HG03460 (cell line): ENCODE measurements around the gene CEP135.
"Not testable (repeated sequence)": the region's sequence is repeated elsewhere in the genome, so short reads cannot be mapped to it uniquely, and the experiment has no call there.

Experiments
- ATAC-seq: cut with Tn5 transposase; IDR thresholded peaks from one replicate; pipeline ENCODE4 v1.9.1; 2021; ENCODE audit not compliant: unreplicated experiment

CEP135 gene

DNA sequence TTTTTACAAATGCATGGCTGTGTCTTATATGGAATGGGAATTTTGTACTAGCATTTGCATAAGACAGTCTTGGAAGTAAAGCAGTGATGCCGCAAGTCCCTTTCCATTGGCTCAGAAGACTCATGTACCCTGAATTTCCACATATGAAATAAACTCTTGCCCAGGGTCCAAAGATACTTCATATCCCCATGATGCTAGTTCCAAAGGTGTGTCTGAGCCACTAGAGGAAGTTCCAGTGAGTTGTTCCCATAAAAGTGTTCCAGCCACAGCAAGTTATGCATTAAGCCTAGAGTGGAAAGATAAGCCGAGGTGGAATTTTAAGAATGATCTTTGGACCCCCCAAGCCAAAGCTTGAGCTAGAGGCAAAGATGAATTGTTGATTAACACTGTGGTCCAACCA, 9.3 kb upstream of the CEP135 start:
- ATAC-seq = no peak

DNA sequence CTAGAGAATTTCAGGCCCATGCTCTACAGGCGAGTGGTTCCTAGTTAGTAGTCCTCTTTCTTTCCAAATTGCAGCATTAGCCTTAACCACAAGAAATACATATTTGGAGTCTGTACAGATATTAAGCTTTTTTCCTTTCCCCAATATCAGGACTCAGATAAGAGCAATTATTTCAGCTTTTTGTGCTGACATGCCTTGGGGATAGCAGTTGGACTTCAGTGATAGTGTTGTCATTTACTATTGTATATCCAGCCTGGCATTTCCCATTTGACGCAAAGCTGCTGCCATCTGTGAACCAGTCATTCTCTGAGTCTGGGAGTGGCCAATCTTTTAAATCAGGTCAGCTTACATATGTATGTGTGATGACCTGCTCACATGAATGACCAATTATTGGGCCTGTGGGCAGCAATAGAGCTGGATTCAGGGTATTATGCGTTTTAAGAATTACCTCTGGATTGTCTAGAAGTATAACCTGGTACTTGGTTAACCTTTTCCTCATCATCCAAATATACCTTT, 6.8 kb upstream of the CEP135 start:
- no peak for ATAC-seq

DNA sequence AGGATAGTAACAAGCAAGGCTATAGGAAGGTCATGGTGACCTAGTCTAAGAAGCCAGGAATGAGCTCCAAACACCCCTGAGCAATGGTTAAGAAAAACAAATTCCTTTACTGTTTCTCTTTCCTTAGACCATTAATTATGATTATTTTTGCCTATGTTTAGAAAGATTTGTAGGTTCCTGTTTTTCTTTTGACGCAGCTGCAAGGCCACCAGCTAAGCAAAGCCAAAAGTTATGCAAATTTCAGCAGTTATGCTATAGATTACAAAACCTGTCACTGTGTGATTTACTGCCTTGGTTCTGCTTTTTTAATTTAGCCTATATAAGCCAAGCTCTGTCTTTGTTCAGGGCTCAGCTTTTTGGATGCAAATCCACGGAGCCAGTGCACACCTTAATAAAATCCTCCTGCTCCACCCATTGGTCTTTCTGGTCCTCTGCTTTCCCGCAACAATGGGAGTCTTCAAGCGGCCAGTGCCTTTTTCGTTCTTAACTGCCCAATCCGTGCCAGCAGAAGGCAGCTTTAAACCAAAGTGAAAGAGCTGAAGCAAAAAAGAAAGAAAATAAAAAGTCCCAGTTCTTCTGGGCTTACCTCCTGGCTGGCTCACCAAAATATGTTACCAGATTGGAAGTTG, 1.4 kb upstream of the CEP135 start:
- ATAC-seq = peak; percentile 31

DNA sequence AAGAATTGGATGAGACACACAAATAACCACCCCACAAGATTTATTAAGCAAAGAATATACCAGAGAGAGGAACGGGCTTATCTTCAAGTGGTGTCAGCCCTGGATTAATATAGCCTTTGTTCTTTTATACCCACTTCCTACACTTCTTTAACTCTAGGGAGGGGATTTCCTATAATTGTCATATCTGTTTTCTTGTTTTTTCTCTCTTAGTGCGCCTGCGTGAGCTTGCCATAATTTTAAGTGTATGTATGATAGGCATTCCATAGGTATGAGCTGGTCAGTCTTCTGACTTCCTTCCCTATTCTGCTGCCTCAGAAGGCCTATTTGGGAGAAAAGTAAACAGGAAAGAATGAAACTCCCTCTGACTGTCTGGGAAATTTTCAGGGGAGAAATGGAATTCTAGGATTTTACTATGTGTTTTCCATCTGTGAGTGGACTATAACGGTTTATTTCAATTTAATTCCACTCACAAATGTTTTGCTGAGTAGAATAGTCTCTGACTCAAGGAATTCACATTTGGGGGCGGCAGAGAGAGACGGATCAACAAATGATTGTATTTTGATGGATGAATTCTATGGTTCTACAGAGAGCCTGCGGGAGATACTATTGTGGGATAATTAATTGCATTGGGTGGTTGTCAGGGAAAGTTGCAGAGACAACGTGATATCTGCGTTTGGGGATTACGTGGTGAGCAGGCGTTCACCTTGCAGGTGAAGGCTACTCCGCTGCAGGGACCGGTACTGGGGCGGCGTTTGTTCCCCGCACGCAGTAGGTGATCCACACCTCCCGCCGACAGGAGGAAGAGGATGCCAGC, 626 bp upstream of the CEP135 start:
- ATAC-seq = peak; percentile 18

GRCh38 chr4:55949482-55949802, 697 bp downstream of the CEP135 start:
- no peak for ATAC-seq

DNA sequence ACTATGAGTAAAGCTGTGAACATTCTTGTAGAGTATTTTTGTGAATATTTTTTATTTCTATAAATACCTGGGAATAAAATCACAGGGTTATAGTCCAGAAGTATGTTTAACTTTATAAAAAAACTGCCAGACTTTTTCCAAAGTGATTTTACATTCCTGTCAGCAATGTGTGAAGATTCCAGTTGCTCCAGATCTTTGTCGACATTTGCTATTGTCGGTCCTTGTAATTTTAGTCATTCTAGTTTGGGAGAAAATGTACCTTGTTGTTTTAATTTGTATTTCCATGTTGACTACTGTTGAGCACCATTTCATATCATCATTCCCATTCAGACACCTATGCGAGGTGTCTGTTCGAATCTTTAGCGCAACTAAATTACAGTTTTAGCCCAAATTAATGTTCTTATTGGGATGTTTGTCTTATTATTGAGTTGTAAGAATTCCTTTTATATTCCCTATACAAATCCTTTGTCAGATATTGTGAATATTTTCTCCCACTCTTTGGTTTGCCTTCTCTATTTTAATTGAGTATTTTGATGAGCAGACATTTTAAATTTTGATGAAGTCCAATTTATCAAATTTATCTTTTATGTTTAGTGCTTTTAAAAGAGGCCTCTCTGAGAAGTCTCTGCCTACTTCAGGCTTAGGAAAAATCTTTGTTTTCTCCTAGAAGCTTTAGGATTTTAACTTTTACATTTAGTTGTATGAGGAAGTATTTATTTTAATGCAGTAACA, 2.6 kb downstream of the CEP135 start:
- ATAC-seq = no peak

DNA sequence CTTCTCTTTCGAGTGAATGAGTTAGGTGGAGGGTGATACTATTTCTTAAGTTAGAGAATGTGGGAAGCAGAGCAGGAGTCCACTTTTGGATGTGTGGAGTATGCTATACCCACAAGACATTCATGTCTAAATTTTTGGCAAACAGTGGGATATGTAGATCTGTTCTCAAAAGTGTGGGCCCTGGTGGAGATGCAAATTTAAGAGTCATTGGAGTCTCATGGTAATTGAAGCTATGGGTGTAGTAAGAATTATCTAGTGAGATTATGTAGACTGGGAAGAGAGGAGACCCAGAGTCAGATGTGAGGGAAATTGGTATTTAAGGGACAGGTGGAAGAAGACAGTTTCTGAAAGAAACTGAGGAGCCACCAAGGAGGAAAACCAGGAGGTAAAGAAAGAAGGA, 7.0 kb downstream of the CEP135 start:
- no peak for ATAC-seq

- ATAC-seq = no peak
Observed at GRCh38 chr4:55959655-55960054, 10.9 kb downstream of the CEP135 start.

- ATAC-seq = no peak
Observed at GRCh38 chr4:55964046-55964445, 15.3 kb downstream of the CEP135 start.

DNA sequence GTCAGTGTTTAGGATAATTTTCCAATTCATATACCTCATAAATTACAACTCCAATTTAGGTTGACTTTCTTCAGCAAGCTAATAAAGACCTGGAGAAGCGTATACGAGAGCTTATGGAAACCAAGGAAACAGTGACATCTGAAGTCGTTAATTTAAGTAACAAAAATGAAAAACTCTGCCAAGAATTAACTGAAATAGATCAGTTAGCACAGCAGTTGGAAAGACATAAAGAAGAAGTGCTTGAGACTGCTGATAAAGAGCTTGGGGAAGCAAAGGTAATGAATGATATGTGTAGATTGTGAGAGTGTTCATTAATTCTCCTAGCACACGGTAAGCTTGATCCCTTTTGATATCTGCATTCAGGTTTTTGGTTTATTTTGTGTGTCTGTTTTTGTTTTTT, 16.8 kb downstream of the CEP135 start:
- no peak for ATAC-seq

DNA sequence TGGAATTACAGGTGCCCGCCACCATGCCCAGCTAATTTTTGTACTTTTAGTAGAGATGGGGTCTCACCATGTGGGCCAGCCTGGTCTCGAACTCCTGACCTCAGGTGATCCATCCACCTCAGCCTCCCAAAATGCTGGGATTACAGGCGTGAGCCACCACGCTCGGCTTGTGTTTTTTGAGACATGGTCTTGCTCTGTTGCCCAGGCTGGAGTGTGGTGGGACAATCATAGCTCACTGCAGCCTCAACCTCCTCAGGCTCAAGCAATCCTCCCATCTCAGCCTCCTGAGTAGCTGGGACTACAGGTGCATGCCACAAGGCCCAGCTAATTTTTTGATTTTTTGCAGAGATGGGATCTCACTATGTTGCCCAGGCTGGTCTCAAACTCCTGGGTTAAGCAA, 17.6 kb downstream of the CEP135 start:
- ATAC-seq = not testable (repeated sequence)

- no peak for ATAC-seq
Observed at GRCh38 chr4:55967376-55967775, 18.6 kb downstream of the CEP135 start.

DNA sequence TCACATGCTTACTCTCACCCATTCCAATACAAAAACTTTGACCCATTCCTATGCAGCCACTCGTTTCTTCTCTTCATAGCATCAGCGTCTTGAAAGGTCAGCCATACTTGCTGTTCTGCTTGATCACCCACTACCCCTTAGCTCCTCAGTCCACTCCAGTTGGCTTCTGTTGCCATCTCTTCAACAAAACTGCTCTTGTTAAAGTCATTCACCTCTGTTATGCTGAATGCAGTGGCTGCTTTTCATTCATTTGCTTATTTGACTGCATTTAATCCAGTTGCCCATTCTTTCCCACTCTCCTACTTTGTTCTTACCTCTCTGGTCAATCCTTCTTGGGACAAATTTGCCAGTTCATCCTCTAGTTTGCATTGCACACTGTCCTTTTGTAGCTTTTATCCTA, 24.9 kb downstream of the CEP135 start:
- ATAC-seq = no peak

DNA sequence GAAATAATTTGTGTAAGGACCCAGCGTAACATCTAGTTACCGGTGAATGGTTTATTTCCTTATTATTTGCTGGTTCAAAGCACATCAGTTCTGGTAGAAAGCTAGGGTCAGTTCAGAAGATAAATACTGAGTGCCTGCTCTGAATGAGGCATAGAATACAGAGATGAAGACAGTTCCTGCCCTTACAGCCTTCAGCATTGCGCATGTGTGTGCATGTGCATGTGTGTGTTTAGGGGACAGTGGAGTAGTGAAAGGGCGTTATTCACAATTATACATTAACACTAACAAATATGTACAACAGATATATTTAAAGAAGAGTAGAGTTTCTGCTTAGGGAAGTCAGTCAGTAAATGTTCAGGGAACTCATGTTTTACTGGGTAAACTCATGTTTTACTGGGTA, 29.1 kb downstream of the CEP135 start:
- ATAC-seq = no peak

DNA sequence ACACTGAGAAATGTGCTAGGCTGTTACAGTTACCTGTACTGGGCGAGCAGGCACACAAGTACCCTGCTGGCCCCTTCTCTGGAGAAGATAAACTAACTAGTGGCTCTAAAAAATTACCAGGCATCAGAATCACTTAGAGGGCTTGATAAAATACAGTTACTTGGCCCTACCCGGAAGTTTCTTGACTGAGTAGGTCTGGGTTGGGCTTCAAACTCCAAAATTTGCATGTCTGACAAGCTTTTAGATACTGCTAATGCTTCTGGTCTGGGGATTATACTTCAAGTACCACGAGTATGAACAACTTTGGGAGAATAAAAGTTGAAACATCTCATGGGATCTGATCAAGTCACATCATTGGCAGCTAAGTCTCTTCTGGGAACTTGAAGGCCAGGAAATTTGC, 30.8 kb downstream of the CEP135 start:
- ATAC-seq = peak; percentile 59

- no peak for ATAC-seq
Observed at GRCh38 chr4:55980725-55981124, 32.0 kb downstream of the CEP135 start.

GRCh38 chr4:55982976-55983375, 34.2 kb downstream of the CEP135 start:
- no peak for ATAC-seq

DNA sequence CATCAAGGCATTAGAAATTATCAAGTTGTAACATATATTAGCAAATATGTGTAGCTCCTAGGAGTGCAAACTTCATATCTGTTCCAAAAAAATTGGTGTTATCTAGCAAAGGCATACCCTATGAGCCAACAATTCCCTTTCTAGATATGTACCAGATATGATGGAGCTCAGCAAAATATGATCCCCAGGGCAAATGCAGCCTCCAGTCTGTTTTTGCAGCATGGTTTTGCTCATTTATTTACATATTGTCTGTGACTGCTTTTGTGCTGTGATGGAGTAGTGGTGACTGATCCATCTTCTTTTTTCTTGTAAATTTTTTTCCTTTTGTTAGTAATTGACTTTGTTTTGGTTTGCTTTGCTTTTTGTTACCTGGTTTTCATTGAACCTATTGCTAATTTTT, 41.0 kb downstream of the CEP135 start:
- no peak for ATAC-seq

GRCh38 chr4:55993994-55994663, 45.4 kb downstream of the CEP135 start:
- ATAC-seq = peak; percentile 64

GRCh38 chr4:55996646-55997045, 47.9 kb downstream of the CEP135 start:
- ATAC-seq = no peak

DNA sequence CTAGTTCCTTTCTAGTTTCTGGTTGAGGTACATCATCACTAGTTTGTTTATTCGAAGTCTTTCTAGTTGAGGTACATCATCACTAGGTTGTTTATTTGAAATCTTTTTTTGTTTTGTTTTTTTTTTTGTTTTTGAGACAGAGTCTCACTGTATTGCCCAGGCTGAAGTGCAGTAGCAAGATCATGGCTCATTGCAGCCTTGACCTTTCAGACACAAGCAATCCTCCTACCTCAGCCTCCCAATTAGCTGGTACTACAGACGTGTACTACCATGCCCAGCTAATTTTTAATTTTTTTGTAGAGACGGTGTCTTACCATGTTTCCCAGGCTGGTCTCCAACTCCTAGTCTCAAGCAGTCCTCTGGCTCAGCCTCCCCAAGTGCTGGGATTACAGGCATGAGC, 54.9 kb downstream of the CEP135 start:
- no peak for ATAC-seq
